SU-DHL-6 (cell line): ENCODE results near the gene DCDC1.
"Not testable (repeated sequence)": the region's sequence is repeated elsewhere in the genome, so short reads cannot be mapped to it uniquely, and the experiment has no call there.

Source experiments
- H2AFZ ChIP-seq: fragments of 200-600 bp; sonication (generic); 2 replicates; pipeline ENCODE4 v1.6.1; 2014; ENCODE audit warnings: low read depth, mild to moderate bottlenecking, moderate library complexity, mixed read lengths, antibody characterized with exemption, low read length; ENCODE audit not compliant: severe bottlenecking
- H3F3A ChIP-seq: fragments of 200-600 bp; shearing (Covaris generic); 2 replicates; pipeline ENCODE4 v1.6.0; 2016; ENCODE audit warnings: antibody characterized with exemption, mild to moderate bottlenecking; ENCODE audit not compliant: insufficient read depth
- H3K27ac ChIP-seq: fragments of 200-600 bp; sonication (generic); 2 replicates; pipeline ENCODE4 v1.5.1; 2016; ENCODE audit warnings: low read depth, mild to moderate bottlenecking, low read length, moderate library complexity, mixed read lengths
- H3K27me3 ChIP-seq: fragments of 200-600 bp; sonication (generic), shearing (Covaris generic); 2 replicates; pipeline ENCODE4 v1.6.0; 2014; ENCODE audit warnings: mild to moderate bottlenecking, low read length
- H3K36me3 ChIP-seq: fragments of 200-600 bp; sonication (generic); 2 replicates; pipeline ENCODE4 v1.6.1; 2014; ENCODE audit warnings: mild to moderate bottlenecking, low read length, mixed read lengths
- H3K4me2 ChIP-seq: fragments of 300-600, 200-600 bp; shearing (Covaris generic), sonication (generic); 2 replicates; pipeline ENCODE4 v1.6.0; 2014; ENCODE audit warnings: low read length, low read depth, mild to moderate bottlenecking; ENCODE audit not compliant: poor library complexity, severe bottlenecking
- H3K4me3 ChIP-seq: fragments of 200-600 bp; sonication (generic); 2 replicates; pipeline ENCODE4 v1.5.1; 2014; ENCODE audit warnings: antibody characterized with exemption, low read length, mild to moderate bottlenecking, mixed read lengths; ENCODE audit not compliant: insufficient read depth, poor library complexity, severe bottlenecking
- H3K79me2 ChIP-seq: fragments of 200-600 bp; sonication (generic); 2 replicates; pipeline ENCODE4 v1.6.1; 2014; ENCODE audit warnings: mild to moderate bottlenecking, low read length, moderate library complexity; ENCODE audit not compliant: insufficient read depth
- H3K9ac ChIP-seq: fragments of 200-600 bp; sonication (generic); 2 replicates; pipeline ENCODE4 v1.7.0; 2014; ENCODE audit warnings: mild to moderate bottlenecking, low read length
- H3K9me2 ChIP-seq: fragments of 200-600 bp; sonication (generic); replicated peaks from 2 replicates; pipeline ENCODE4 v1.6.1; 2014; ENCODE audit warnings: low read length; ENCODE audit not compliant: insufficient read depth
- H3K9me3 ChIP-seq: fragments of 200-600 bp; sonication (generic); 2 replicates; pipeline ENCODE4 v1.6.1; 2014; ENCODE audit warnings: low read length, mixed read lengths; ENCODE audit not compliant: insufficient read depth
- H4K20me1 ChIP-seq: fragments of 200-600 bp; sonication (generic); 2 replicates; pipeline ENCODE4 v1.6.1; 2014; ENCODE audit warnings: low read depth, mild to moderate bottlenecking, antibody characterized with exemption, low read length, moderate library complexity, mixed read lengths
- CTCF ChIP-seq: fragments of 200-600 bp; sonication (generic); IDR thresholded peaks from one replicate; pipeline ENCODE4 v1.5.1; 2017; ENCODE audit warnings: antibody characterized with exemption, mild to moderate bottlenecking, low read length, moderate library complexity; ENCODE audit not compliant: insufficient read depth, poor library complexity, severe bottlenecking
- EZH2phosphoT487 ChIP-seq: fragments of 200-600 bp; sonication (generic), shearing (Covaris generic); conservative IDR thresholded peaks from 2 replicates; pipeline ENCODE4 v1.6.1; 2018; ENCODE audit warnings: mild to moderate bottlenecking, antibody characterized with exemption, low read length, moderate library complexity, mixed read lengths

DCDC1 gene

GRCh38 chr11:30956751-30957150, 412.8 kb downstream of the DCDC1 start:
- H3F3A ChIP-seq = no peaks in the 10 kb centered on the region
- H3K27me3 ChIP-seq = no peaks in the 10 kb centered on the region
- no peak overlapping the region for H3K27ac ChIP-seq
- no peaks in the 10 kb centered on the region for H3K9me2 ChIP-seq
- no peaks in the 10 kb centered on the region for H3K9me3 ChIP-seq
- H4K20me1 ChIP-seq = no peaks in the 10 kb centered on the region
- no peak overlapping the region for H2AFZ ChIP-seq
- no peaks in the 10 kb centered on the region for H3K36me3 ChIP-seq
- no peak overlapping the region for H3K9ac ChIP-seq
- H3K4me3 ChIP-seq = no peak overlapping the region
- no peak for TF ChIP-seq CTCF
- no peak for TF ChIP-seq EZH2phosphoT487
- H3K4me2 ChIP-seq = no peak overlapping the region
- H3K79me2 ChIP-seq = no peaks in the 10 kb centered on the region

GRCh38 chr11:30949838-30950237, 419.7 kb downstream of the DCDC1 start:
- no peaks in the 10 kb centered on the region for H3K27me3 ChIP-seq
- H3K4me2 ChIP-seq = no peak overlapping the region
- H3K9me2 ChIP-seq = no peaks in the 10 kb centered on the region
- no peaks in the 10 kb centered on the region for H3K79me2 ChIP-seq
- H3K27ac ChIP-seq = no peak overlapping the region
- H4K20me1 ChIP-seq = no peaks in the 10 kb centered on the region
- H3K9ac ChIP-seq = no peak overlapping the region
- TF ChIP-seq EZH2phosphoT487 = no peak
- TF ChIP-seq CTCF = no peak
- no peak overlapping the region for H3K4me3 ChIP-seq
- H3K9me3 ChIP-seq = no peaks in the 10 kb centered on the region
- H3K36me3 ChIP-seq = no peaks in the 10 kb centered on the region
- no peak overlapping the region for H2AFZ ChIP-seq
- H3F3A ChIP-seq = no peaks in the 10 kb centered on the region

- not testable (repeated sequence) for H3F3A ChIP-seq, H3K4me2 ChIP-seq, H3K79me2 ChIP-seq
Measured at GRCh38 chr11:30947715-30948114, 421.8 kb downstream of the DCDC1 start.

GRCh38 chr11:30938810-30939209, 430.7 kb downstream of the DCDC1 start:
- no peak overlapping the region for H3K4me3 ChIP-seq

More at GRCh38 chr11:30947715-30948114, 421.8 kb downstream of the DCDC1 start:
- H3K27me3 ChIP-seq, H3K27ac ChIP-seq, H3K9ac ChIP-seq, H4K20me1 ChIP-seq, H3K4me3 ChIP-seq, H2AFZ ChIP-seq, H3K9me3 ChIP-seq, H3K9me2 ChIP-seq, H3K36me3 ChIP-seq: not testable (repeated sequence)

More at GRCh38 chr11:30938810-30939209, 430.7 kb downstream of the DCDC1 start:
- no peaks in the 10 kb centered on the region for H3K36me3 ChIP-seq
- H3K27me3 ChIP-seq = no peaks in the 10 kb centered on the region
- H3K4me2 ChIP-seq = no peak overlapping the region
- no peak overlapping the region for H2AFZ ChIP-seq
- H3K9me2 ChIP-seq = no peaks in the 10 kb centered on the region
- H3F3A ChIP-seq = no peaks in the 10 kb centered on the region
- H3K79me2 ChIP-seq = no peaks in the 10 kb centered on the region
- H3K9me3 ChIP-seq = no peaks in the 10 kb centered on the region
- TF ChIP-seq EZH2phosphoT487 (no peak), CTCF (no peak)
- no peak overlapping the region for H3K27ac ChIP-seq
- no peak overlapping the region for H3K9ac ChIP-seq
- no peaks in the 10 kb centered on the region for H4K20me1 ChIP-seq
